Measurements from ENCODE around the gene FKBP2.
A peak's percentile ranks its signal among the peaks of the same experiment; 100 is the strongest.

Gene FKBP2

GRCh38 chr11:64240435-64241240 lies at the start of gene FKBP2:
FKBP2 (plus strand) TSS chr11:64241095; CDS start chr11:64242388, 1,293 bp downstream.
- DNase-seq (ENCODE audit: low read depth in 2 of 2) = peak; percentile 95 to 97

GRCh38 chr11:64192434-64192833 lies 48.5 kb upstream of the FKBP2 start:
- no peak for DNase-seq (ENCODE audit: low read depth in 2 of 2)

GRCh38 chr11:64196626-64197025 lies 44.3 kb upstream of the FKBP2 start:
- no peak for DNase-seq (ENCODE audit: low read depth in 2 of 2)

GRCh38 chr11:64198511-64198910 lies 42.4 kb upstream of the FKBP2 start:
- no peak for DNase-seq (ENCODE audit: low read depth in 2 of 2)

GRCh38 chr11:64201543-64201942 lies 39.4 kb upstream of the FKBP2 start:
- no peak for DNase-seq (ENCODE audit: low read depth in 2 of 2)

- no peak for DNase-seq (ENCODE audit: low read depth in 2 of 2)
Observed at GRCh38 chr11:64202992-64203391, 37.9 kb upstream of the FKBP2 start.

GRCh38 chr11:64203421-64204079 lies 37.3 kb upstream of the FKBP2 start:
- DNase-seq (ENCODE audit: low read depth in 2 of 2) = no peak

GRCh38 chr11:64204080-64204440 lies 36.8 kb upstream of the FKBP2 start:
- no peak for DNase-seq (ENCODE audit: low read depth in 2 of 2)

GRCh38 chr11:64204464-64204989 lies 36.4 kb upstream of the FKBP2 start:
- DNase-seq (ENCODE audit: low read depth in 2 of 2) = peak in 1 of 2 donors; percentile 74

- DNase-seq (ENCODE audit: low read depth in 2 of 2) = peak; percentile 68 to 75
Observed at GRCh38 chr11:64206457-64207255, 34.2 kb upstream of the FKBP2 start, which contains the start of gene FERMT3. FERMT3 (plus strand) TSS chr11:64206721; CDS start chr11:64207365, 644 bp downstream.

- peak; percentile 78 to 80 for DNase-seq (ENCODE audit: low read depth in 2 of 2)
Observed at GRCh38 chr11:64207256-64208085, 33.4 kb upstream of the FKBP2 start.

- no peak for DNase-seq (ENCODE audit: low read depth in 2 of 2)
Observed at GRCh38 chr11:64208086-64208795, 32.7 kb upstream of the FKBP2 start.

GRCh38 chr11:64208796-64209562 lies 31.9 kb upstream of the FKBP2 start:
- no peak for DNase-seq (ENCODE audit: low read depth in 2 of 2)

GRCh38 chr11:64209563-64209843 lies 31.4 kb upstream of the FKBP2 start:
- no peak for DNase-seq (ENCODE audit: low read depth in 2 of 2)

GRCh38 chr11:64210301-64211020 lies 30.4 kb upstream of the FKBP2 start:
- no peak for DNase-seq (ENCODE audit: low read depth in 2 of 2)

- no peak for DNase-seq (ENCODE audit: low read depth in 2 of 2)
Observed at GRCh38 chr11:64211181-64211872, 29.6 kb upstream of the FKBP2 start.

GRCh38 chr11:64216879-64217278 lies 24.0 kb upstream of the FKBP2 start:
- no peak for DNase-seq (ENCODE audit: low read depth in 2 of 2)

GRCh38 chr11:64218628-64219353 lies 22.1 kb upstream of the FKBP2 start:
- no peak for DNase-seq (ENCODE audit: low read depth in 2 of 2)
